GM23338 (cell line): Measurements from ENCODE around the gene HEXD. TPM values are rescaled to one million over a fixed set of nuclear protein-coding genes. Genes with fewer than 3 reads are reported as not detected.

Experiments used
- ATAC-seq: fragments of 200-7000 bp; cut with Tn5 transposase; 3 replicates; pipeline ENCODE4 v1.9.1; 2020
- DNase-seq: peaks from one replicate; pipeline ENCODE4 v3.0.0-alpha.2; 2015; ENCODE audit warnings: low spot score
- H2AFZ ChIP-seq: fragments of 200-600 bp; sonication (generic); 2 replicates; pipeline ENCODE4 v1.8.0; 2016; ENCODE audit warnings: antibody characterized with exemption, mild to moderate bottlenecking, moderate library complexity
- H3F3A ChIP-seq: fragments of 200-600 bp; sonication (generic); replicated peaks from 2 replicates; pipeline ENCODE4 v1.8.0; 2017; ENCODE audit warnings: antibody characterized with exemption, mixed run types, low read depth
- H3K27ac ChIP-seq: fragments of 200-600 bp; sonication (generic); 2 replicates; pipeline ENCODE4 v1.6.1; 2016; ENCODE audit warnings: low read depth
- H3K27me3 ChIP-seq: fragments of 200-600 bp; sonication (generic); 2 replicates; pipeline ENCODE4 v1.8.0; 2016; ENCODE audit warnings: mild to moderate bottlenecking, mixed run types, moderate library complexity; ENCODE audit not compliant: insufficient read depth
- H3K36me3 ChIP-seq: fragments of 200-600 bp; sonication (generic); 2 replicates; pipeline ENCODE4 v1.8.0; 2016; ENCODE audit warnings: mild to moderate bottlenecking; ENCODE audit not compliant: insufficient read depth
- H3K4me1 ChIP-seq: fragments of 200-600 bp; sonication (generic); 2 replicates; pipeline ENCODE4 v1.8.0; 2016; ENCODE audit warnings: mild to moderate bottlenecking, moderate library complexity; ENCODE audit not compliant: insufficient read depth
- H3K4me2 ChIP-seq: fragments of 200-600 bp; sonication (generic); 2 replicates; pipeline ENCODE4 v1.7.1; 2017; ENCODE audit warnings: mixed run types
- H3K4me3 ChIP-seq: fragments of 200-600 bp; sonication (generic); 2 replicates; pipeline ENCODE4 v1.6.1; 2016; ENCODE audit warnings: mixed run types
- H3K79me2 ChIP-seq: fragments of 200-600 bp; sonication (generic); replicated peaks from 2 replicates; pipeline ENCODE4 v1.8.0; 2017; ENCODE audit warnings: mild to moderate bottlenecking; ENCODE audit not compliant: insufficient read depth
- H3K9me2 ChIP-seq: fragments of 200-600 bp; sonication (generic); 2 replicates; pipeline ENCODE4 v1.8.0; 2017; ENCODE audit not compliant: insufficient read depth
- H4K20me1 ChIP-seq: fragments of 200-600 bp; sonication (generic); replicated peaks from 2 replicates; pipeline ENCODE4 v1.8.0; 2017; ENCODE audit warnings: mild to moderate bottlenecking; ENCODE audit not compliant: insufficient read depth
- H3K27ac Mint-ChIP-seq: 2 replicates; pipeline ENCODE4 v1.8.0; 2020; ENCODE audit warnings: inconsistent platforms, mild to moderate bottlenecking, moderate library complexity, mixed read lengths
- H3K27me3 Mint-ChIP-seq: 3 replicates; pipeline ENCODE4 v1.8.0; 2022; ENCODE audit warnings: low read depth, mild to moderate bottlenecking, moderate library complexity, mixed read lengths, inconsistent platforms; ENCODE audit not compliant: insufficient read depth, poor library complexity
- H3K36me3 Mint-ChIP-seq: 3 replicates; pipeline ENCODE4 v1.8.0; 2021; ENCODE audit warnings: low read depth, mild to moderate bottlenecking, inconsistent platforms, moderate library complexity, mixed read lengths
- H3K4me1 Mint-ChIP-seq: 3 replicates; pipeline ENCODE4 v1.8.0; 2020; ENCODE audit warnings: mild to moderate bottlenecking, inconsistent platforms, mixed read lengths
- H3K4me3 Mint-ChIP-seq: 3 replicates; pipeline ENCODE4 v1.8.0; 2021; ENCODE audit warnings: moderate library complexity, mild to moderate bottlenecking, inconsistent platforms, mixed read lengths
- H3K9me3 Mint-ChIP-seq: 3 replicates; pipeline ENCODE4 v1.8.0; 2020; ENCODE audit warnings: moderate library complexity, mild to moderate bottlenecking, inconsistent platforms, mixed read lengths
- CREB1 ChIP-seq: fragments of 250-450 bp; sonication (Bioruptor Pico); IDR thresholded peaks from 2 replicates; pipeline ENCODE4 v1.5.0; 2020; ENCODE audit warnings: low read depth, mild to moderate bottlenecking, moderate library complexity
- ETS1 ChIP-seq: IDR thresholded peaks from 2 replicates; pipeline ENCODE4 v1.6.1; 2016; ENCODE audit warnings: antibody characterized with exemption
- EZH2 ChIP-seq: fragments of 200-600 bp; sonication (generic); IDR thresholded peaks from one replicate; pipeline ENCODE4 v1.8.0; 2017; ENCODE audit warnings: antibody characterized with exemption, mild to moderate bottlenecking, low read depth; ENCODE audit not compliant: unreplicated experiment
- EZH2phosphoT487 ChIP-seq: fragments of 200-600 bp; sonication (generic); IDR thresholded peaks from one replicate; pipeline ENCODE4 v1.8.1; 2018; ENCODE audit warnings: antibody characterized with exemption; ENCODE audit not compliant: unreplicated experiment
- JUNB ChIP-seq: IDR thresholded peaks from one replicate; pipeline ENCODE4 v1.6.1; 2016; ENCODE audit warnings: antibody characterized with exemption; ENCODE audit not compliant: unreplicated experiment
- NANOG ChIP-seq: IDR thresholded peaks from 2 replicates; pipeline ENCODE4 v1.6.1; 2016; ENCODE audit warnings: antibody characterized with exemption, borderline replicate concordance
- POLR2AphosphoS5 ChIP-seq: IDR thresholded peaks from 2 replicates; pipeline ENCODE4 v1.6.1; 2016; ENCODE audit warnings: antibody characterized with exemption, low read depth
- STAT1 ChIP-seq: IDR thresholded peaks from one replicate; pipeline ENCODE4 v1.6.1; 2016; ENCODE audit warnings: antibody characterized with exemption; ENCODE audit not compliant: unreplicated experiment
- ZNF114 ChIP-seq: fragments of 250-450 bp; sonication (Bioruptor Pico); IDR thresholded peaks from 2 replicates; pipeline ENCODE4 v1.5.0; 2020; ENCODE audit warnings: mild to moderate bottlenecking, moderate library complexity
- ZNF331 ChIP-seq: fragments of 250-450 bp; sonication (Bioruptor Pico); IDR thresholded peaks from 2 replicates; pipeline ENCODE4 v1.5.0; 2020; ENCODE audit warnings: low read depth, mild to moderate bottlenecking, moderate library complexity
- ZNF462 ChIP-seq: fragments of 250-450 bp; sonication (Bioruptor Pico); IDR thresholded peaks from 2 replicates; pipeline ENCODE4 v1.5.0; 2020; ENCODE audit warnings: mild to moderate bottlenecking, moderate library complexity
- polyA plus RNA-seq: library from polyadenylated mRNA; unstranded; fragments of >200 nt; fragmentation: Nextera tagmentation; extraction: Ambion mirVana; gene quantifications from 2 replicates; pipeline ENCODE4 v1.2.1, GENCODE V29; 2016
- total RNA-seq: library from RNA; depleted of rRNA; stranded (reverse); fragments of >200 nt; shearing (Covaris generic); gene quantifications from 2 replicates; pipeline ENCODE4 v1.2.3, GENCODE V29; 2014
- TF ChIP-seq, protein P1 (sequence below): IDR thresholded peaks from one replicate; pipeline ENCODE4 v1.6.1; 2018; ENCODE audit warnings: antibody characterized with exemption; ENCODE audit not compliant: unreplicated experiment

HEXD gene
- total and polyA plus RNA-seq, 2 experiments from 2014 or later: 11.9 to 31.1 TPM

GRCh38 chr17:82384051-82384729 lies 34.0 kb upstream of the HEXD start:
- no peak overlapping the region for H3K27ac Mint-ChIP-seq
- Histone ChIP-seq H3K27ac (no peak overlapping the region), H3K4me2 (no peak overlapping the region), H3F3A (no peaks in the 10 kb centered on the region), H2AFZ (no peak overlapping the region), H3K4me1 (no peaks in the 10 kb centered on the region), H3K9me2 (no peaks in the 10 kb centered on the region), H3K79me2 (no peaks in the 10 kb centered on the region), H4K20me1 (no peaks in the 10 kb centered on the region), H3K27me3 (no peaks in the 10 kb centered on the region), H3K36me3 (no peaks in the 10 kb centered on the region), H3K4me3 (no peak overlapping the region)
- H3K4me3 Mint-ChIP-seq: no peak overlapping the region
- no peaks in the 10 kb centered on the region; the same call in 2 of the 3 replicates for H3K9me3 Mint-ChIP-seq
- no peaks in the 10 kb centered on the region for H3K36me3 Mint-ChIP-seq
- H3K4me1 Mint-ChIP-seq: peaks cover 6% of the 10 kb centered on the region
- peaks cover 24% of the 10 kb centered on the region for H3K27me3 Mint-ChIP-seq
- DNase-seq (no peak), ATAC-seq (no peak)
- no peak for TF ChIP-seq NANOG
- TF ChIP-seq STAT1: no peak
- TF ChIP-seq ETS1: no peak
- TF ChIP-seq ZNF114 (CRISPR knock-in tag): no peak
- no peak for TF ChIP-seq EZH2phosphoT487
- TF ChIP-seq JUNB: no peak
- no peak for TF ChIP-seq ZNF331 (CRISPR knock-in tag)
- TF ChIP-seq CREB1: no peak
- TF ChIP-seq POLR2AphosphoS5: no peak
- no peak for TF ChIP-seq EZH2
- no peak for TF ChIP-seq ZNF462 (CRISPR knock-in tag)
- TF ChIP-seq, protein P1, sequence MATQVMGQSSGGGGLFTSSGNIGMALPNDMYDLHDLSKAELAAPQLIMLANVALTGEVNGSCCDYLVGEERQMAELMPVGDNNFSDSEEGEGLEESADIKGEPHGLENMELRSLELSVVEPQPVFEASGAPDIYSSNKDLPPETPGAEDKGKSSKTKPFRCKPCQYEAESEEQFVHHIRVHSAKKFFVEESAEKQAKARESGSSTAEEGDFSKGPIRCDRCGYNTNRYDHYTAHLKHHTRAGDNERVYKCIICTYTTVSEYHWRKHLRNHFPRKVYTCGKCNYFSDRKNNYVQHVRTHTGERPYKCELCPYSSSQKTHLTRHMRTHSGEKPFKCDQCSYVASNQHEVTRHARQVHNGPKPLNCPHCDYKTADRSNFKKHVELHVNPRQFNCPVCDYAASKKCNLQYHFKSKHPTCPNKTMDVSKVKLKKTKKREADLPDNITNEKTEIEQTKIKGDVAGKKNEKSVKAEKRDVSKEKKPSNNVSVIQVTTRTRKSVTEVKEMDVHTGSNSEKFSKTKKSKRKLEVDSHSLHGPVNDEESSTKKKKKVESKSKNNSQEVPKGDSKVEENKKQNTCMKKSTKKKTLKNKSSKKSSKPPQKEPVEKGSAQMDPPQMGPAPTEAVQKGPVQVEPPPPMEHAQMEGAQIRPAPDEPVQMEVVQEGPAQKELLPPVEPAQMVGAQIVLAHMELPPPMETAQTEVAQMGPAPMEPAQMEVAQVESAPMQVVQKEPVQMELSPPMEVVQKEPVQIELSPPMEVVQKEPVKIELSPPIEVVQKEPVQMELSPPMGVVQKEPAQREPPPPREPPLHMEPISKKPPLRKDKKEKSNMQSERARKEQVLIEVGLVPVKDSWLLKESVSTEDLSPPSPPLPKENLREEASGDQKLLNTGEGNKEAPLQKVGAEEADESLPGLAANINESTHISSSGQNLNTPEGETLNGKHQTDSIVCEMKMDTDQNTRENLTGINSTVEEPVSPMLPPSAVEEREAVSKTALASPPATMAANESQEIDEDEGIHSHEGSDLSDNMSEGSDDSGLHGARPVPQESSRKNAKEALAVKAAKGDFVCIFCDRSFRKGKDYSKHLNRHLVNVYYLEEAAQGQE: no peak
